Dendritic cell treated with granulocyte-macrophage colony-stimulating factor and Interleukin-4, amounts not matched to agents 40 ng/mL and 50 ng/mL, for 4 days (primary cell): ENCODE results near the gene NME8.

ENCODE experiments used
- H3K27ac Mint-ChIP-seq: one replicate; pipeline ENCODE4 v1.8.0; 2022; ENCODE audit warnings: mild to moderate bottlenecking, mixed read lengths
- H3K27me3 Mint-ChIP-seq: one replicate; pipeline ENCODE4 v1.8.0; 2022; ENCODE audit warnings: mild to moderate bottlenecking, mixed read lengths
- H3K36me3 Mint-ChIP-seq: one replicate; pipeline ENCODE4 v1.8.0; 2022; ENCODE audit warnings: low read depth, mixed read lengths
- H3K4me1 Mint-ChIP-seq: one replicate; pipeline ENCODE4 v1.8.0; 2022; ENCODE audit warnings: low read depth, mixed read lengths
- H3K4me3 Mint-ChIP-seq: one replicate; pipeline ENCODE4 v1.8.0; 2022; ENCODE audit warnings: mild to moderate bottlenecking, moderate library complexity, mixed read lengths
- H3K9me3 Mint-ChIP-seq: one replicate; pipeline ENCODE4 v1.8.0; 2022; ENCODE audit warnings: mixed read lengths
- intact Hi-C: fragments of 100-400 bp; cut with micrococcal nuclease; formaldehyde crosslinking; loops from one replicate; pipeline ENCODE4 v1.15.0; 2022

Gene NME8

DNA sequence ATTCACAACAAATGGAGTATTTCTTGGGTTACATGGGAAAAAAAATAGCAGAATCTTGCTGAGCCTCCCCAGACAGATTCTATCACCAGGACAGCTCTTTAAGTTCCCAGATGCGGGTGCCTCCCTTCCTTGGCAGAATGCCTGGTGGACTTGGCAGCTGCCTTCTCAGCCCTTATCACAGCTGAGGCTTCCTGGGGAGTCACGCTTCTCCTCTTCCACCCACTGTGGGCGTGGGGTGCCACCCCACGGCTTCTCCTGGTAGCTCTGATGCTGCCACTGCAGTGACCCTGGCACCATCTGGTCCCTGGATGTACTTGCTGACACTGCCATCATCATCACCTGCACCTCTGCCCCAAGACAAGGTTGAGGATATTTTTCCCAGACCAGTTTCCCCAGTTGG is 16.2 kb upstream of the NME8 start:
- peaks cover 8% of the 10 kb centered on the region for H3K9me3 Mint-ChIP-seq
- H3K36me3 Mint-ChIP-seq = peaks cover 12% of the 10 kb centered on the region
- intact Hi-C loops = loop anchor here (1.0 to 10.0 kb wide), 4 partner anchors 100 to 597 kb away; no protein-coding TSS in a partner anchor
- H3K4me3 Mint-ChIP-seq = no peak overlapping the region
- H3K27ac Mint-ChIP-seq = peak overlapping the region; percentile 61
- H3K4me1 Mint-ChIP-seq = peaks cover 22% of the 10 kb centered on the region
- H3K27me3 Mint-ChIP-seq = no peaks in the 10 kb centered on the region

DNA sequence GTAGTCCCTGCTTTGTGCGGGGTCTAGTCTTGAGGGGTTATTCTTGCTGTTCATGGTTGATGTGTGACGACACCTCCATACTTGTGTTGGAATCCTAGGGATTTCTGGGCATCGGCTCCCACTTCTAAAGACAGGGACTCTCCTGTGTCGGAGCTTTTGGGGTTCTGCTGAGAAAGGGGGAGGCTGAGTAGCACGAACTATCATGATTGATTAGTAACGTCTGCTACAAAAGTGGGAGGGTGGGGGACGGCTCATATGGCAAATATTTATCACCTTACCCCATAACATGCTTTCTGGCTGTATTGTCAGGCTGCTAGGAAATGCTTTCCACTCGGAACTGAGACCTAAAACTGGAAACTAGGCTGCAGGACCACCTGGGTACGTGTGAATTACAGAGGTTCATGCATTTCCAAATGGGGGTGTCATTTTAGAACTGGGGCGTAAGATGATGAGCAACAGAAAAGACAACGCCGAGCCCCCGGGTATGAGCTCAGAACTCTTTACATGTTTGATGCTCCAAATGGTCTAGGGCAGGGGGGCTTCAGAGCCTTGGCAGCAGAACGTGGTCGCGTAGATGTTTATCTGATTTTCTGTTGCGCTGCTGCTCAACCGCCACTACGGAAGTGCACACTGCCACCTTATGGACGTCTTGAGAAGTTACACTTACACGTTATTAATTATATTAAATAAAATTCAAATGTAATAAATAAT is 15.1 kb upstream of the NME8 start:
- intact Hi-C loops = loop anchor here (5.0 to 10.0 kb wide), 3 partner anchors 101 to 598 kb away; no protein-coding TSS in a partner anchor
- Mint-ChIP-seq H3K4me1 (peaks cover 21% of the 10 kb centered on the region), H3K36me3 (peaks cover 12% of the 10 kb centered on the region), H3K27me3 (no peaks in the 10 kb centered on the region), H3K9me3 (peaks cover 8% of the 10 kb centered on the region), H3K4me3 (peak overlapping the region; percentile 79), H3K27ac (peak overlapping the region; percentile 61)

DNA sequence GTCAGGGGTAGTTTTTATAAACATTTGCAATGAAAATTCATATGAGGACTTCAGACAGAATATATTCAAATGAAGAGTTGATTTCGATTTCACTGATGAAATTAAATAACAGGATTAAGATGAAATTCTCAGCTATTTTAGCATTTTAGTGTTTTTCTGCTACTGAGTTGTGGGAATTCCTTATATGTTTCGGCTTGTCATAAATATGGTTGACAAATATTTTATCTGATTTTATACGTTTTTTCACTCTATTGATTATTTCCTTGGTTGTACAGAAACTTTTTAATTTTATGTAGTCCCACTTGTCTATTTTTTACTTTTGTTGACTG is 14.6 kb upstream of the NME8 start:
- H3K9me3 Mint-ChIP-seq = peaks cover 8% of the 10 kb centered on the region
- peaks cover 12% of the 10 kb centered on the region for H3K36me3 Mint-ChIP-seq
- intact Hi-C loops = loop anchor here (5.0 to 10.0 kb wide), 3 partner anchors 101 to 599 kb away; no protein-coding TSS in a partner anchor
- H3K27me3 Mint-ChIP-seq = no peaks in the 10 kb centered on the region
- peak overlapping the region; percentile 61 for H3K27ac Mint-ChIP-seq
- no peak overlapping the region for H3K4me3 Mint-ChIP-seq
- H3K4me1 Mint-ChIP-seq = peaks cover 21% of the 10 kb centered on the region

DNA sequence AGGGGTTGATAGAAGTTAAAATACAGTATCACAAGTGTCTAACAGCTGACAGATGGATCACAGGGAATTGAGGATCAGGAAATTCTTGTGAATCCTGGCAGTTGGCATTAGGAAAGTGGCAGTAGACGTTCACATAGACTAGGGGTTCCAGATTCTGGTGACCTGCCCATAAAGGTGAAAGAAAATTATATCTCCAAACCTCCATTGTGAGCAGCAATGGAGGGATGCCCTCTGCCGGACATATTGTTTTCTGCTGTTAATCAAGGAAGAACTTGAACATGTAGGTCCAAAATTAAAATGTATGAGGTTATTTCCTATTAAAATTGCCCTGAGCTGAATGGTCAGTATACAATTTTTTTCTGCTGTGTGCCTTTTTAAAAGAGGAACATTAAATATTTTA is 5.1 kb downstream of the NME8 start:
- H3K4me1 Mint-ChIP-seq = no peaks in the 10 kb centered on the region
- H3K4me3 Mint-ChIP-seq = no peak overlapping the region
- no peaks in the 10 kb centered on the region for H3K36me3 Mint-ChIP-seq
- intact Hi-C loops = no loop called here
- H3K27me3 Mint-ChIP-seq = no peaks in the 10 kb centered on the region
- peaks cover 3% of the 10 kb centered on the region for H3K9me3 Mint-ChIP-seq
- H3K27ac Mint-ChIP-seq = no peak overlapping the region

DNA sequence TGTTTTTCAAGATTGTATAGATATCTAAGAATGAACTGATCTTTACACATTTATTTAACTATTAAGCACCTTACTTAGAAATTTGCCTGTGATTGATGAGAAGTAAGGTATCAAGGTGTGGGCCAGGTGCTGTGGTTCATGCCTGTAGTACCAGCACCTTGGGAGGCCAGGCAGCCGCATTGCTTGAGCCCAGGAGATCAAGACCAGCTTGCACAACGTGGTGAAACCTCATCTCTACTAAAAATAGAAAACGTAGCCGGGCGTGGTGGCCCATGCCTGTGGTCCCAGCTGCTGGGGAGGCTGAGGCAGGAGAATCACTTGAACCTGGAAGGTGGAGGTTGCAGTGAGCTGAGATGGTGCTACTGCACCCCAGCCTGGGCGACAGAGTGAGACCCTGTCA is 33.7 kb downstream of the NME8 start:
- H3K4me1 Mint-ChIP-seq = no peaks in the 10 kb centered on the region
- H3K4me3 Mint-ChIP-seq = no peak overlapping the region
- no peaks in the 10 kb centered on the region for H3K27me3 Mint-ChIP-seq
- H3K9me3 Mint-ChIP-seq = peaks cover 20% of the 10 kb centered on the region
- intact Hi-C loops = no loop called here
- peaks cover 28% of the 10 kb centered on the region for H3K36me3 Mint-ChIP-seq
- no peak overlapping the region for H3K27ac Mint-ChIP-seq

DNA sequence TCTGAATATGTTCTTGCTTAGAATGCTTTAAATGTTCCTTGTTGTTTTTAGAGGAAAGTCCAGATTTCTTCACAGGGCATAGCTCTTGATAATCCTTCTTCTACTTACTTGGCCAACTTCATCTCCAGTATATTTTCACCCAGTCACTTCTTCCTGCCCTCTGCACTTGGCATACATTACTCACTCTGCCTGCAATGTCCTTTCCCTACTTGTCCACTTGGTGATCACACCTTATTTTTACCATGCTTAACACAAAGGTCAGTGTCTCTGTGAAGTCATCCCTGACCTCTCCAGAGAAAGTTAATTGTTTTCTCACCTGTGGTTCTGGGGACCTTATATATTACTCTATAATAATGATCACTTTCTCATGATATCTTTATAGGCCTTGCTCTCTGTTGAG is 45.0 kb downstream of the NME8 start:
- H3K27ac Mint-ChIP-seq = no peak overlapping the region
- no peaks in the 10 kb centered on the region for H3K4me1 Mint-ChIP-seq
- H3K36me3 Mint-ChIP-seq = no peaks in the 10 kb centered on the region
- intact Hi-C loops = no loop called here
- no peaks in the 10 kb centered on the region for H3K9me3 Mint-ChIP-seq
- no peaks in the 10 kb centered on the region for H3K27me3 Mint-ChIP-seq
- no peak overlapping the region for H3K4me3 Mint-ChIP-seq

DNA sequence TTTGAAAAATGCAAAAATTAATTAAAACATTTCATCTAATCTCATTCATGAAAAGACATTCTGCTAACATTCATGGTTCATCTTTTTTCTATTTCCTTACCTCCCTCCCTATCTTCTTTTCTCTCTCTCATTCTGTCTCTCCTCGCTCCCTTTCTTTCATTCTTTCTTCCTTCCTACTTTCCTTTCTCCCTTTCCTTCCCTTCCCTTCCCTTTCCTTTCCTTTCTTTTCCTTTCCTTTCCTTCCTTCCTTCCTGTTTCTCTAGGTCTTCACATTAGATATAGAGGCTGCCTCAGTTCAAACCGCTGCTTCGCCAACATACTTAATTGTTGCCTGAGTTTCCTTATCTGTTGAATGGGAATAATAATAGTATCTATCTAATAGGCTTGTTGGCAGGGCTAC is 46.3 kb downstream of the NME8 start:
- Mint-ChIP-seq H3K36me3 (no peaks in the 10 kb centered on the region), H3K9me3 (no peaks in the 10 kb centered on the region), H3K27me3 (no peaks in the 10 kb centered on the region), H3K27ac (no peak overlapping the region), H3K4me1 (no peaks in the 10 kb centered on the region), H3K4me3 (no peak overlapping the region)
- intact Hi-C loops = no loop called here

DNA sequence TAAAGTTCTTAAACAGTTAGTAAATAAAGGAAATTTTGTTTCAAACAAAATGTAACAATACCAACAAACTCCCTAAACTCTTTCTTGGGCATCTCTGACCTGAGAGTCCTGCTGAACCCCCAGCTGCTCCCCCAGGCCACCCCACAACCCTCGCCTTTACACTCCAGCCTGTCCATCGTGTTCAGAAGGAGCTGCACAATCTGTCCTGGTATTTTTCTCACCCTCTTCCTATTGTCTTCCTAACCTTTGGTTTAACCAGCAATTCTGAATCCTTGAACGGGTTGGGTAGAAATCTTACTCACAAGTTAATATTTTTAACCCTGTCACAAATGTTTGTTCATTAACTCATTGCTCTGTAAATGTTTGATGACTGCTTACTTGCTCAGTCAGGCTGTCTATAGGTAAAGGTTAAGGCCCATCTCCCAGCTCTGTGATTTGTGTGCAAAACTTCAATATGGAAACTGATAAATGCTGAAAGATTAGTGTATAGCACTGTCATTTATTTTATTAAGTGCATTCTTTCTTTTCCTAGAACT is 51.4 kb downstream of the NME8 start:
- H3K27me3 Mint-ChIP-seq = peaks cover 2% of the 10 kb centered on the region
- no peaks in the 10 kb centered on the region for H3K9me3 Mint-ChIP-seq
- H3K36me3 Mint-ChIP-seq = no peaks in the 10 kb centered on the region
- no peak overlapping the region for H3K4me3 Mint-ChIP-seq
- intact Hi-C loops = loop anchor here (5.0 kb wide), 1 partner anchor 323 kb away; no protein-coding TSS in a partner anchor
- H3K27ac Mint-ChIP-seq = no peak overlapping the region
- no peaks in the 10 kb centered on the region for H3K4me1 Mint-ChIP-seq

DNA sequence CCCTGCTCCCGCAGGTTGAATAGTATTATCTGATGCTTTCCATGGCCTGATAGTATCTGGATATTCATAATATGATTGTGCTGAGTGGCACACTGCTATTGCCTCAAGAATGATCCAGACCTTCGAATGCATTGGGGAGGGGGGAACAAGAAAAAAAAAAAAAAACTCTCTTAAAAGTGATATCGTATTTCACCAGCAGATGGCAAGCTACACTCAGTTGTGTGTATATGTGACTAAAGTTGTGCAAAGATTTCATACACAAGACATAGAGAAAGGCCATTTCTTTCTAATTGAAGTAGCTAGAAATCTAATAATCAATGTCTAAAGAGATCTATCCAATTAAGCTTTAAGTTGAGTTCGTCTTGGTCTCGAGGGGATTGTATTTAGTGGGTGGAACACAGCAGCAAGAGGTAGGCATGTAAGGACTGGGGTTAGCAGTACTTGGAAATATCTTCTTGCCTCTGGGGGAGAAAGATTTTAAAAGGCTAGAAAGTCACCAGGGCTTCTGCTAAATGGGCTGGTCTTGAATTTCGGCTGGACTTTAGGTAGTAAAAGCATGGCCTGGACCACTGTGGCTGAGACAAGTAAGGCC is 52.9 kb downstream of the NME8 start:
- no peaks in the 10 kb centered on the region for H3K36me3 Mint-ChIP-seq
- no peak overlapping the region for H3K27ac Mint-ChIP-seq
- H3K4me3 Mint-ChIP-seq = no peak overlapping the region
- no peaks in the 10 kb centered on the region for H3K9me3 Mint-ChIP-seq
- H3K4me1 Mint-ChIP-seq = no peaks in the 10 kb centered on the region
- intact Hi-C loops = loop anchor here (1.0 to 5.0 kb wide), 2 partner anchors 205 to 321 kb away; no protein-coding TSS in a partner anchor
- H3K27me3 Mint-ChIP-seq = peaks cover 2% of the 10 kb centered on the region

DNA sequence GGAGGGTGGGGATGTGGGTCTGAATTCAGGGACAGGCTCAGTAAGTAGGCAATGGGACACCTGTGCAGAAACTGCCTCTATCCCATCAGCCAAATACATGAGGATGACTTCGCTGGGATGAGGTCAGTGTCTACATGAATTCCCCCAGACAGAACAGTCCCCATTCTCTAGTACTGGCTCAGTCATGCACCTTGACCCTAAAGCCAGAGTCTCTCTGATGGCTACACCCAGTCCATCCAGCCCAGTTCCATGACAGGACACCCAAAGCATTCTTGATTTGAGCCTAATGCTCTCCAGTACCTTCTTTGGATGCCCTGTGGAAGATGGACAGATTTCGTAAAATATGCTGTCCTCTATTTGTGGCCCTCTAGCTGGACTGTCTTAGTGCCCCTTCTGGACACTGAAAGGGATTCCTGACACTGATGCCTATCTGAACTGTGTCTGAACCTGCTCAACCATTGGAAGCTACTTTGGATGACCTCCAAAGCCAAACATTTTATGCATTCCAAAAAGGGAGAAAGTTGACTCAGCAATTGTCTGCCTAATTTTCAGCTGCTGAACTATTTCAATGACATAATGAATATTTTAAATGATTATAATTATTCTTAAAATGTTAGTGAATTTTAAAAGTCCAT is 53.6 kb downstream of the NME8 start:
- no peak overlapping the region for H3K4me3 Mint-ChIP-seq
- H3K9me3 Mint-ChIP-seq = no peaks in the 10 kb centered on the region
- H3K36me3 Mint-ChIP-seq = no peaks in the 10 kb centered on the region
- H3K27me3 Mint-ChIP-seq = peaks cover 2% of the 10 kb centered on the region
- no peaks in the 10 kb centered on the region for H3K4me1 Mint-ChIP-seq
- no peak overlapping the region for H3K27ac Mint-ChIP-seq
- intact Hi-C loops = loop anchor here (1.0 to 5.0 kb wide), 2 partner anchors 204 to 320 kb away; no protein-coding TSS in a partner anchor

DNA sequence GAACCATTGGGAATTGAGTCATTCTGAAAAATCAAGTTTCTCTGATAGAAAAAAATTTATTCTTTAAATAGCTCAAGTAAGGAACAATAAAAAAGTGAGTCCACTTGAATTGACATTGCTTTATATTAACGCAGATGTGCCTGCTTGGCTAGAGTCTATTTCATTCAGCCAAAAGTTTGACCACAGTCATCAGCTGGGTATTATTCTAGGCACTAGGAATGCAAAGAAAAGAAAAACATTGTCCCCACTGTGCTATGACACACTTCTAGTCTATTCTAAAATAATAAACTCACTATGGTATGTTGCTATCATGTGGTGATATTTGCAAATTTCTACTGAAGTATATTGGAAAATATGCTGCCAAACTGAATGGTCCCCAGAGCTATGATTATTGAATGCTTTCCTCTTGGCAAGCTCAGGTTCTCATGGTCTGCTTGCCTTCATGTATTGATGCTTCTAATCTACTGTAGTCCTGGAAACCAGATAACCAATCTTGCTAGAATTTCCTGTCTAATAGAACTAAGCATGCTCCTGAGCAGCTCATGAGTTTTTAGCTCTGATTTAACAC is 59.9 kb downstream of the NME8 start:
- Mint-ChIP-seq H3K27ac (no peak overlapping the region), H3K9me3 (no peaks in the 10 kb centered on the region), H3K36me3 (no peaks in the 10 kb centered on the region), H3K4me3 (no peak overlapping the region), H3K27me3 (peaks cover 5% of the 10 kb centered on the region), H3K4me1 (no peaks in the 10 kb centered on the region)
- intact Hi-C loops = no loop called here

DNA sequence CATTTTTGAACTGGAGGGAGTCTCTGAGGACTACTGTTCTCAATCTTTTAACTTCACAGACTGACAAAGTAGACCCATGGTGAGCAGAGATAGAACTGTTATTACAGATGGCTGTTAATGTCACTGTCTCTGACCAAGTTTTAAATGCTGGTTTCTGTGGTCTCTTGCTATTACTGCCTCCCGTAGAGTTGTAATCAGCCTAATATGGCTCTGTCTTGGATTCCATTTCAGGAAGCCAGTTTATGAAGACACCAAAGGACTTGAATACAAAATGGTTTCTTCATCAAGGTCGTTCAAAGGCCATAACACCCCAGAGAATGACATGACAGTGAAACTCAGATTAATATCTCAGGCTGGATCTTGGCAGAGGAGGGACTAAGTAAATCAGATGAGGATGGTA is 64.4 kb downstream of the NME8 start:
- Mint-ChIP-seq H3K27ac (no peak overlapping the region), H3K9me3 (no peaks in the 10 kb centered on the region), H3K4me1 (peaks cover 32% of the 10 kb centered on the region), H3K27me3 (peaks cover 30% of the 10 kb centered on the region), H3K36me3 (no peaks in the 10 kb centered on the region), H3K4me3 (no peak overlapping the region)
- intact Hi-C loops = loop anchor here (10.0 kb wide), 2 partner anchors 162 to 422 kb away; no protein-coding TSS in a partner anchor

DNA sequence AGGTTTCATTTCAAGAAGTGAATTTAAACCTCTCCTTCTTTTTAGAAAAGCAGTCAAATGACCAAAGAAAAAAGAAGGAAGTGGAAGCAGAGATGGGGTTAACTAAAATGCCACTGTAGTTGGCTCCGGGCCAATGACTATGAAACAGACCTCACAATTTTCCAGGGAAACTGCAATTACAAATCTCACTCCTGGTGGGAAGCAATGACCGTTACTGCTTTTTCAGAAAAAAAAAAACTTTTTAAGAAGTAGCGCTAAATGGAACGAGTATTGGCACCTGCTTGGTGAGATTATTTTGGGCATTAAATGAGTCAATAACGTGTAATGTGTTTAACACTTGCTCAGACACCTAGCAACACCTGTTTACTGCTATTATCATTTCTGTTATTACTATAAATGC is 67.0 kb downstream of the NME8 start:
- Mint-ChIP-seq H3K4me3 (peak overlapping the region; percentile 68), H3K36me3 (no peaks in the 10 kb centered on the region), H3K27me3 (peaks cover 56% of the 10 kb centered on the region), H3K4me1 (peaks cover 38% of the 10 kb centered on the region), H3K9me3 (no peaks in the 10 kb centered on the region), H3K27ac (peak overlapping the region; percentile 46)
- intact Hi-C loops = loop anchor here (5.0 to 10.0 kb wide), 4 partner anchors 72 to 419 kb away; no protein-coding TSS in a partner anchor
